Renal cortex interstitium (tissue), 15 donors: ENCODE results near the gene PRRG2. TPM values are rescaled to one million over a fixed set of nuclear protein-coding genes. Genes with fewer than 3 reads are reported as not detected.

ENCODE experiments used
- DNase-seq, 11 donors: peaks; one replicate each; pipeline ENCODE4 v3.0.0-alpha.2; 2013; ENCODE audit warnings: low read depth in 9 of 11, low spot score in 4 of 11; ENCODE audit errors: extremely low read depth in 1 of 11
- long read RNA-seq, 16 experiments: transcript quantifications; one replicate each; lab custom pipeline, GENCODE V29; 2026
- polyA plus RNA-seq, 3 donors: library from polyadenylated mRNA; unstranded; fragments of 120-200 nt; gene quantifications; one replicate each; pipeline ENCODE4 v1.2.1, GENCODE V29; 2013; ENCODE audit not compliant: insufficient read length in 3 of 3

PRRG2 gene
- polyA plus RNA-seq = 1 to 10 TPM; 5.8 to 6.8 (median 5.9) TPM
- long read RNA-seq, donor 1, partial matches to known transcripts = 0 of 2 reads
- long read RNA-seq, donor 1, other reads (novel, unspliced or antisense) = 0 of 2 reads
- long read RNA-seq, donor 2, partial matches to known transcripts = 0 of 3 reads
- long read RNA-seq, donor 2, other reads (novel, unspliced or antisense) = 0 of 3 reads
- long read RNA-seq, donor 3, transcript PRRG2-201 (7 exons, 1,404 nt) = major isoform, 7 of 7 reads
- long read RNA-seq, donor 3, partial matches to known transcripts = 0 of 7 reads
- long read RNA-seq, donor 3, other reads (novel, unspliced or antisense) = 0 of 7 reads
- long read RNA-seq, donor 4 = 0 reads
- long read RNA-seq, donor 5, transcript PRRG2-201 (7 exons, 1,404 nt) = major isoform, 5 of 5 reads
- long read RNA-seq, donor 5, partial matches to known transcripts = 0 of 5 reads
- long read RNA-seq, donor 5, other reads (novel, unspliced or antisense) = 0 of 5 reads
- long read RNA-seq, donor 6 = 0 reads
- long read RNA-seq, donor 7, partial matches to known transcripts = 0 of 4 reads
- long read RNA-seq, donor 7, other reads (novel, unspliced or antisense) = 0 of 4 reads
- long read RNA-seq, donor 8, partial matches to known transcripts = 0 of 4 reads
- long read RNA-seq, donor 8, other reads (novel, unspliced or antisense) = 0 of 4 reads
- long read RNA-seq, donor 9, partial matches to known transcripts = 0 of 2 reads
- long read RNA-seq, donor 9, other reads (novel, unspliced or antisense) = 0 of 2 reads
- long read RNA-seq, donor 10, partial matches to known transcripts = 0 of 2 reads
- long read RNA-seq, donor 10, other reads (novel, unspliced or antisense) = 0 of 2 reads
- long read RNA-seq, donor 11 = 0 reads
- long read RNA-seq, donor 12, partial matches to known transcripts = 0 of 2 reads
- long read RNA-seq, donor 12, other reads (novel, unspliced or antisense) = 0 of 2 reads
- long read RNA-seq, donor 13, transcript PRRG2-201 (7 exons, 1,404 nt) = major isoform, 5 of 5 reads
- long read RNA-seq, donor 13, partial matches to known transcripts = 0 of 5 reads
- long read RNA-seq, donor 13, other reads (novel, unspliced or antisense) = 0 of 5 reads
- long read RNA-seq, donor 14, partial matches to known transcripts = 0 of 1 reads
- long read RNA-seq, donor 14, other reads (novel, unspliced or antisense) = 0 of 1 reads
- long read RNA-seq, donor 15, partial matches to known transcripts = 0 of 3 reads
- long read RNA-seq, donor 15, other reads (novel, unspliced or antisense) = 0 of 3 reads
- long read RNA-seq, donor 16, transcript PRRG2-201 (7 exons, 1,404 nt) = major isoform, 6 of 6 reads
- long read RNA-seq, donor 16, partial matches to known transcripts = 0 of 6 reads
- long read RNA-seq, donor 16, other reads (novel, unspliced or antisense) = 0 of 6 reads

GRCh38 chr19:49581007-49581508 is at the start of gene PRRG2:
Gene PRRG2 (plus strand): TSS chr19:49581316. CDS start chr19:49583220, 1,904 bp downstream.
- no peak for DNase-seq

GRCh38 chr19:49533551-49534488 is 47.3 kb upstream of the PRRG2 start:
- peak in 6 of 11 donors; percentile 42 to 70 (median 62) for DNase-seq

DNA sequence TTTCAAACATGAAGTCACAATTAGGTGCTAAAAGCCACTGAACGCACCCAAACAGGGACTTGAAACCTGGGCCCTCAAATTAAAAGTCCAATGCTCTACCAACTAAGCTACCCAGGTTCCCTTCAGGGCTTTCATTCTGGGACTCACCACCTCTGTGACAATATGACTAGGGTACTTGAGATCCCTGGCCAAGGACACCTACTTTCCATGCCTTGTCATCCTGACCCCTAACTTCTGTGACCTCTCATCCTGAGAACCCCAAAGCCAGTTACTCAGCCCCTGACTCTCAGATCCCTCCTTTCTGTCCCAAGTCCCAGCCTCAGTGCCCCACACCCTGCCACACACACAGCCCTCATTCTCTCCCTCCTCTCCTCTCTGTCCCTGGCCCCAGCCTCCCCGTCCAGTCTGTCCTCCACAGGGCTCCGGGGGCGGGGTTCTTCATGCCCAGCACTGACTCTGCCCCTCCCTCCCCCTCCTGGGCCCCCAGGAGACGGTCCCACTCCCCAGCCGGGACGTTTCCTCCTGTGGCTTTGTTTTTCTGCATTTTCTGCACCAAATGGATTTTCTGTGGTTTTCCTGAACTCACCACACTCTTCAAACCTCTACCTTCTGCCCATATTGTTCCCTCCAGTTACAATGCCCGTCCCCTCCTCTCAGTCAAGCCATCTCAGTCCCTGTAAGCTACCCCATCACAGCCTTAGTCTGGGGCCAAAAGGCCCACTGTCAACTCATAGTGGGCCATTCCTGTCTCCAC is 46.3 kb upstream of the PRRG2 start:
- no peak for DNase-seq

DNA sequence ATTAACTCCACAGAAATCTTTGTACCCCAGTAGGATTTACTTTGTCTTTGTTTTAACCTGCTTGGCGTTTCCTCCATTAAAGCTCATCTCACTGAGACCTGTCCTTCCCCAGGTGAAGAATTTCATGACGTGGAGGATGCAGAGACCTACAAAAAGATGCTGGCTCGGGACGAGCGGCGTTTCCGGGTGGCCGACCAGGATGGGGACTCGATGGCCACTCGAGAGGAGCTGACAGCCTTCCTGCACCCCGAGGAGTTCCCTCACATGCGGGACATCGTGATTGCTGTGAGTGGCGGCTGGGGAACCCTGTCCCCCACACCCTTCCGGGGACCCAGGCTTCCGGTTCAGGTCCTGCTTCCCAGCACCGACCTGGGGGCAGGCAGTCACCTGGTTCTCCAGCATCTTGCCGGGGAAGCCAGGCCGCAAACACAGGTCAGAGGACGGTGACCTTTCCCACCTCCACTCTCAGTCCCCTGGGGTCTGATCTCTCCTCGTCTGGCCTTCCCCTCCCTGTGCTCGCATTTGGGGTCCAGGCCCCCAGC is 44.1 kb upstream of the PRRG2 start:
- DNase-seq = no peak

GRCh38 chr19:49538643-49539042 is 42.5 kb upstream of the PRRG2 start:
- no peak for DNase-seq

DNA sequence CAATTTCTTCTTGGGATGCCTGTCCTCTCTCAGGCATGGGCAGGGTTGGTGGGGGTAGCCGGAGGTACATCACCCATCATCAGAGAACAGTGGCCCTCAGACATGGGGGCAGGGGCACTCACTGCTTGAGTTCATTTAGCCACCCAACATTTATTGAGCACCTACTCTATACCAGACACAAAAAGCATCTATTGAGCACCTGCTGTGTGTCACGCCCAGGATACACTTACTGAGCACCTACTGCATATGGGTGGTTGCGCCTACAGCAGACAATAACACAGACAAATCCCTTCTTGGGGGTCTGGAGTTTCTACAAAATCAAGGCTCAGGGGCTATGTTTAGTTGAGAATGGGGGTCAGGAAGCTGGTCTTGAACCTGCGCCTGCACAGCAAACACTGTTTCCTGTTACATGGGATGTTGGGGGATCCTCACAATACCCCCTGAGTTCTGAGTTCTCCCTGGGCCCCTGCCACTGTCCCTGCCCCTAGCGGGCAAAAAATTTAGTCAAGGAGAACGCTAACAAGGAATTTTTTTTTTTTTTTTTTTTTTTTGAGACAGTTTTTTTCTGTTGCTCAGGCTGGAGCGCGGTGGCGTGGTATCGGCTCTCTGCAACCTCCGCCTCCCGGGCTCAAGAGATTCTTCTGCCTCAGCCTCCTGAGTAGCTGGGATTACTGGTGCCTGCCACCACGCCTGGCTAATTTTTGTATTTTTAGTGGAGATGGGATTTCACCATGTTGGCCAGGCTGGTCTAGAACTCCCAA is 41.7 kb upstream of the PRRG2 start:
- no peak for DNase-seq

DNA sequence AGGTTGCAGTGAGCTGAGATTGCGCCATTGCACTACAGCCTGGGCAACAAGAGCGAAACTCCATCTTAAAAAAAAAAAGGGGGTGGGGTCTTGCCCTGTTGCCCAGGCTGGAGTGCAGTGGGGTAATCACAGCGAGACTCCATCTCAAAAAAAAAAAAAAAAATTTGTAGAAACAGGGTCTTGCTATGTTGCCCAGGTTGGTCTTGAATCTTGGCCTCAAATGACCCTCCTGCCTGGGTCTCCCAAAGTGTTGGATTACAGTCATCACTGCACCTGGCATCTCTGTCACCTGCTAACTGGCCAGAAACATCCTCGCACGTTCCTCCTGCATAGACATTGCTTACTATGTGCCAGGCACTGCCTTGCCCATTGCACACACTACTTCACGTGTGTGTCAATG is 39.2 kb upstream of the PRRG2 start:
- DNase-seq = no peak

GRCh38 chr19:49542446-49542845 is 38.7 kb upstream of the PRRG2 start:
- no peak for DNase-seq

DNA sequence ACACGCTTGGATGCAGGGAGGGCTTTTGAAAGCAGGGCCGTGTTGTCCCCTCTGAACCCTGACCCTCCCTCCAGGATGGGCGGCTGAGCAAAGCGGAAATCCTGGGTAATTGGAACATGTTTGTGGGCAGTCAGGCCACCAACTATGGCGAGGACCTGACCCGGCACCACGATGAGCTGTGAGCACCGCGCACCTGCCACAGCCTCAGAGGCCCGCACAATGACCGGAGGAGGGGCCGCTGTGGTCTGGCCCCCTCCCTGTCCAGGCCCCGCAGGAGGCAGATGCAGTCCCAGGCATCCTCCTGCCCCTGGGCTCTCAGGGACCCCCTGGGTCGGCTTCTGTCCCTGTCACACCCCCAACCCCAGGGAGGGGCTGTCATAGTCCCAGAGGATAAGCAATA is 38.1 kb upstream of the PRRG2 start:
- DNase-seq = no peak

GRCh38 chr19:49544154-49544553 is 37.0 kb upstream of the PRRG2 start:
- DNase-seq = no peak

DNA sequence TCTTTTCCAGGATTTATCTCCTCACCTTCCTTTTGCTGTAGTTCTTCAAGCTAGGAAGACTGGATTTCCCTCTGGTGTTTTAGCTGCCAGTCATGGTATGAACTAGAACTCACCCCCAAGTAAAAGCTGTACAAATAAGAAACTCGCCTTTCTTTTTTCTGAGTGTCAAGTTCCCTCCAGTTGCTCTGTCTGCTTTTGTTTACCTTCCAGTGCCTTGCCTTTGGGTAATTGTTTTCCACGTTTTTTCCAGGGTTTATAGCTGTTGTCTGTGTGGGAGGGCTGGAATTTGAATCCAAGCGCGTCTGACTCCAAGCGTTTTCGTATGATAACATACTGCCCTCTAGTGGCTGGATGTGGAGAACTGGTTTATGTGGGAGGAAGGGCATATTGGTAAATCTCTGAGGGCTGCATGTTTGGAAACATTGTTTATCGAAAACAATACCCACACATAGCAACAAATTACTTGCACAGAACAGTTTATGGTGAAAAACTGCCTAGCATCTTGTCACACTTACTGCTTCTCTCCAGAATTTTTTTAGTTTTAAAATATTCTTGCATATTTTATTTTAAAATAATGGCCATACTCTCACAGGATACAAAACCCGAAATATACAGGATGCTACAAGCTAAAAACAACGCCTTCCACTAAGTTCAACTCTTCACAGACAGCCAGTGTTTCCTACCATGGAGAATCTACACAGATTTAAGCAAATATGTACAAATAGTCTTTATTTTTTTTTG is 34.1 kb upstream of the PRRG2 start:
- peak; percentile 88 to 97 (median 92) for DNase-seq

DNA sequence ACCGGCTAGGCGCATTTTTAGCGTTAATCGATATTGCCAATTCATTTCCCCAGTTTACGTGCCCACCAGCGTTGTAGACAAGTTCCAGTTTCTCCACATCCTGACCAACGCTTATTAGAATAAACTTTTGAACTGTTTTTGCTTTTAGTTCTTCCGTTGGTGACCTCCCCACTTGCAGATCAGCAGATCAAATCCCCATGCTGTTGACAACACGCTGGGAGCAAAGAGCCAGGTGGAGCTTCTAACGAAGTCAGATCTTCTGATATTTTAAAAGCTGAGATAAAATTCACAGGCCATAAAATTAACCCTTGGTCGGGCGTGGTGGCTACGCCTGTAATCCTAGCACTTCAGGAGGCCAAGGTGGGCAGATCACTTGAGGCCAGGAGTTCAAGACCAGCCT is 32.1 kb upstream of the PRRG2 start:
- DNase-seq = no peak

GRCh38 chr19:49551531-49551930 is 29.6 kb upstream of the PRRG2 start:
- no peak for DNase-seq

DNA sequence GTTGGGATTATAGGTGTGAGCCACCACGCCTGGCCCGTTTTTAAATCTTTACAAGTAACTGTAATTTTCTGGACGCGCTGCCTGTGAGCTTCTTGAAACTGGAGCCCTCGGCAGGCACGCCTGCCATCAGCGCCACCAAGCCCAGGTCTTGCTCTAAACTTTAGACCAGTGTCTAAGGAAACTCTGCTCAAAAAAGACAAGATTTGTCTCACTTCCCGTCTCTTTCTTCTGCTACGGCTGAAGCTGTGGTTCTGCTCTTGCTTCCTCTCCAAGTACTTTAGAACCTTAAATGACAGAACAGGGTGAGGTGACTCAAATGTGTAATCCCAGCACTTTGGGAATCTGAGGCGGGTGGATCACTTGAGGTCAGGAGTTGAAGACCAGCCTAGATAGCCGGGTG is 28.4 kb upstream of the PRRG2 start:
- DNase-seq = no peak

DNA sequence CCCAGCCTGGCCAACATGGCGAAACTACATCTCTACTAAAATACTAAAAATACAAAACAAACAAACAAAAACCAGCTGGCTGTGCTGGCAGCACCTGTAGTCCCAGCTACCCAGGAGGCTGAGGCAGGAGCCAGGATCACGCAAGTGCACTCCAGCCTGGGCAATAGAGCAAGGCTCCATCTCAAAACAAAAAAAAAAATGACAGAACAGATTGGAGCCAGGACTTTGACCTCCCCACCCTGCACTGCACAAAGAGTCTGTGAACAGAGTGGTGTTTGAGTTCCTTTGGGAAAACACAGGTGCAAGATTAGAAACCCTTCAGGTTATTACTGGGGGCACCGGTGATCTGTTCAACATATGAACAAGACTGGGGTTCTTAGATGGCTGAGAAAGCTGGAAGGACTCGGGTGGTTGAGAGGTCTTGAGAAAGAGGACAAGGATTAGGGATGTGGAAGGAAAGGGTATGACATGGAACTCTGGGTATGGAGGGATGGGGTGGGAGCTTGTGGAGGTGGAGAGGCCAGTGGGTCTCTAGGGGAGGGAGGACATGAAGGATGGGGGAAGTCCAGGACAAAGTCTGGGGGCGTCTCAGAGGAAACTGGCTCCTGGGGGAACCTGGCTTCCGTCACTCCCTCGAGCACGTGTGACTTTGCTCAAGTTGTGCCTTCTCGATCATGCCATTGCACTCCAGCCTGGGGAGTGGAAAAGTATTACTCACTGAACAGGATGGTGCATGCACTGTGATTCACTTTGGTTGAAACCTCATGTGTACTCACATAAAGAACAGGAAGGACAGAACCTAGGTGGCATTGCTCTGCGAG is 27.5 kb upstream of the PRRG2 start:
- DNase-seq = no peak
